Testis (tissue), 3 donors: ENCODE data around the gene TTC8. TPM values are rescaled to one million over a fixed set of nuclear protein-coding genes. Genes with fewer than 3 reads are reported as not detected.
A peak's percentile ranks its signal among the peaks of the same experiment; 100 is the strongest.

Experiments
- DNase-seq: peaks from one replicate; pipeline ENCODE4 v3.0.0-alpha.2; 2019
- H3K27ac ChIP-seq, 2 donors: fragments of 200-600 bp; sonication (generic); one replicate each; pipeline ENCODE4 v1.5.1; 2019
- H3K27me3 ChIP-seq: fragments of 200-600 bp; sonication (generic); one replicate; pipeline ENCODE4 v1.5.1; 2019
- H3K36me3 ChIP-seq: fragments of 200-600 bp; sonication (generic); one replicate; pipeline ENCODE4 v1.5.1; 2017; ENCODE audit warnings: low read depth; ENCODE audit errors: missing control alignments
- H3K4me1 ChIP-seq: fragments of 200-600 bp; sonication (generic); one replicate; pipeline ENCODE4 v1.5.1; 2019
- H3K4me3 ChIP-seq, 2 donors: fragments of 200-600 bp; sonication (generic); one replicate each; pipeline ENCODE4 v1.5.1; 2017 to 2019
- H3K9me3 ChIP-seq: fragments of 200-600 bp; sonication (generic); one replicate; pipeline ENCODE4 v1.5.1; 2017
- CTCF ChIP-seq, 3 experiments: fragments of 450-650 bp in 2 of 3; fragments of 200-600 bp in 1 of 3; sonication (generic) in 1 of 3; IDR thresholded peaks; one replicate each; pipeline ENCODE4 v1.5.1; 2016 to 2019; ENCODE audit warnings: antibody characterized with exemption in 3 of 3, mild to moderate bottlenecking in 2 of 3, moderate library complexity in 1 of 3
- POLR2A ChIP-seq: fragments of 450-650 bp; IDR thresholded peaks from one replicate; pipeline ENCODE4 v1.6.1; 2017; ENCODE audit warnings: antibody characterized with exemption, mild to moderate bottlenecking, moderate library complexity
- WGBS, 2 donors: methylation state at CpG; one replicate each; pipeline ENCODE4 v1.1.5; 2018; 5-methylcytosine and 5-hydroxymethylcytosine counted together
- intact Hi-C: fragments of 100-400 bp; cut with DNase I; formaldehyde crosslinking; loops from one replicate; pipeline ENCODE4 v1.15.1; 2023; ENCODE audit warnings: low total_unique reads
- polyA plus RNA-seq: library from polyadenylated mRNA; stranded (reverse); fragments of 350-450 nt; fragmentation: Illumina TruSeq; extraction: RNeasy Lipid Tissue Mini Kit (QIAGEN cat#74804); gene quantifications from one replicate; pipeline ENCODE4 v1.2.3, GENCODE V29; 2014; ENCODE audit warnings: low read depth, low replicate concordance; ENCODE audit not compliant: insufficient read depth
- total RNA-seq, 2 donors: library from RNA; depleted of rRNA; stranded (reverse); fragments of >200 nt; gene quantifications; one replicate each; pipeline ENCODE4 v1.2.3, GENCODE V29; 2016

TTC8 gene
- total and polyA plus RNA-seq, 3 donors from 2014 or later: 67.5 to 144 (median 139) TPM

DNA sequence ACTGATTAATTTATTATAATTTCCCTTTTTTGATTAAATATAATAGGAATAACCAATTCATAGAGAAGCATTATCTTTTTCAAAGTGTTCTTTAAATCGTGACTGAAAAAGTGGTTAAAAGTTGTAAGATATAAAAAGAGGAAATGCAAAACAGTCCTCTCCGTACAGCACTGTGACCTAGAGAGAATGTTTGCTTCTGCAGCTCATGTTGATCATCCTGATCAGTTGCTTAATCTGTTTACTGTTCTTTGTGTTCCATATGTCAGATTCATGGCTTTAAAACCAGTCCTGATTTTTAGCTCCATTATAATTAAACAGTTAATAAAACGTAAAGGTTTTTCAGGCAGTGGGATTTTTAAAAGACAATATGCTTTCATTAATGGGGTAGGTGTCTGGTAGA lies 4.7 kb downstream of the TTC8 start:
- Histone ChIP-seq H3K9me3 (no peaks in the 10 kb centered on the region), H3K27me3 (no peaks in the 10 kb centered on the region), H3K4me3 (no peak overlapping the region), H3K4me1 (peaks cover 55% of the 10 kb centered on the region), H3K27ac (peak overlapping the region; percentile 69 to 74), H3K36me3 (no peaks in the 10 kb centered on the region)
- no peak for DNase-seq
- 32 to 42% methylated on average over 3 of the region's 3 CpGs for WGBS, 2 donors
- intact Hi-C loops: no loop called here
- TF ChIP-seq CTCF (IDR thresholded peaks at IDR 0.05): no peak
- TF ChIP-seq POLR2A: no peak

DNA sequence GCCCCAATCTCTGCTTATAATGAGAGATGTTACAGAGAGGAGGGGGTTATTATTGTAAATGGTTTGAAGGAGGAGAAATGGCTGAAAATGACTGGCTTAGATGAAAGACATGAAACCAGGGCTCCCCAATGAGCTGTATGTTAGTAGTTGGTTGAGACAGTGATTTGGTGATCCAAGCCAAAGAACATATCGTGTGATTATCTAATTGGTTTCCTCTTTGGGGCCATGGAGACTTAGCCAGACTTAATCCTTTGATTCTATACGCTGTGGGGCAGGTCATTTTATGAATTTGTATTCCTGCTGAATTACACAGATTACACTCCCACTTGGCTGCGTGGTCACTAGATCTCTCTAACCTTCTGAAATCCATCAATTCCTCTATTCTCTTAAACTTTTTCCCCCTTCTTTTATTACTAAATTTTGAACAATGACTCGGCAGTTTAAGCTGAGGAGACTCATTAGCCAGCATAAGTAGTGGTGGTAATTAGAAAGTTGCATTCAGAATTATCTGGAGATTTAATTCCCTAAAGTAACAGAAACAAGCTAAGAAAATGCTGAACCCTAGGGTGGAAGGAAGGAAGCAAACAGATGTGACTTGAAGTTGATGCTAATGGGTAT lies 5.3 kb downstream of the TTC8 start:
- H3K36me3 ChIP-seq: no peaks in the 10 kb centered on the region
- WGBS, 2 donors: 40 to 51% methylated on average over 4 of the region's 4 CpGs
- no peak overlapping the region for H3K4me3 ChIP-seq
- no peaks in the 10 kb centered on the region for H3K9me3 ChIP-seq
- H3K27me3 ChIP-seq: no peaks in the 10 kb centered on the region
- H3K27ac ChIP-seq: peak overlapping the region; percentile 69 to 74
- peaks cover 59% of the 10 kb centered on the region for H3K4me1 ChIP-seq
- TF ChIP-seq CTCF (IDR thresholded peaks at IDR 0.05): no peak
- TF ChIP-seq POLR2A: no peak
- intact Hi-C loops: no loop called here
- DNase-seq: no peak

GRCh38 chr14:88831284-88831683 lies 6.8 kb downstream of the TTC8 start:
- H3K4me3 ChIP-seq: no peak overlapping the region
- H3K27me3 ChIP-seq: no peaks in the 10 kb centered on the region
- H3K4me1 ChIP-seq: peaks cover 66% of the 10 kb centered on the region
- no peak for DNase-seq
- intact Hi-C loops: no loop called here
- peak overlapping the region; percentile 69 to 74 for H3K27ac ChIP-seq
- TF ChIP-seq POLR2A: no peak
- TF ChIP-seq CTCF (IDR thresholded peaks at IDR 0.05): no peak
- no peaks in the 10 kb centered on the region for H3K9me3 ChIP-seq
- no peaks in the 10 kb centered on the region for H3K36me3 ChIP-seq

DNA sequence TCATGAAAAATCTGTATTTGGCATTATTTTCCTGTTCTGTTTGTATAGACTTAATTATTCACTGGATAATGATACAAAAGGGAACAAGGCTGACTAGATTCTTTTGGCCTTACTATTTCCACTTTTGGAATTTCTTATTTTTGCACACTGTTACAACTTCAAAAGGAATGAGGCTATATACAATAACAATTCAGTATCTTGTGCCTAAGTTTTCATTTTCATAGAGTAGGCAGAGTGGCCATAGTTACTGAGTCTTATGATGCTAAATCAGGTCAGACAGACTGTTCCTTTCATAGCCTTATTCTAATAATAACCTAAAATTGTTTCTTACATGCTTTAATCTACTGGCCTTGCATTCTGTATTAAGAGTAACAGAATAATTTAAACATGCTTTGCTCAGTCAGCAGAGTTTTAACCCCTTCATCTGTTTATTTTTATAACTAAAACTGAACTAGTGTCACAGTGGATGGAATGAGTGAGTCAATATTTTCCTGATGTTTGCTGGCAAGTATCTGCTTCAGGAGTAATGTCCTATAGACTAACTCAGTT lies 10.5 kb downstream of the TTC8 start:
- intact Hi-C loops: no loop called here
- Histone ChIP-seq H3K4me1 (peaks cover 52% of the 10 kb centered on the region), H3K27me3 (no peaks in the 10 kb centered on the region), H3K9me3 (no peaks in the 10 kb centered on the region), H3K27ac (peak overlapping the region; percentile 83 to 84), H3K4me3 (no peak overlapping the region), H3K36me3 (no peaks in the 10 kb centered on the region)
- no peak for TF ChIP-seq POLR2A
- TF ChIP-seq CTCF (IDR thresholded peaks at IDR 0.05): no peak
- DNase-seq: no peak

DNA sequence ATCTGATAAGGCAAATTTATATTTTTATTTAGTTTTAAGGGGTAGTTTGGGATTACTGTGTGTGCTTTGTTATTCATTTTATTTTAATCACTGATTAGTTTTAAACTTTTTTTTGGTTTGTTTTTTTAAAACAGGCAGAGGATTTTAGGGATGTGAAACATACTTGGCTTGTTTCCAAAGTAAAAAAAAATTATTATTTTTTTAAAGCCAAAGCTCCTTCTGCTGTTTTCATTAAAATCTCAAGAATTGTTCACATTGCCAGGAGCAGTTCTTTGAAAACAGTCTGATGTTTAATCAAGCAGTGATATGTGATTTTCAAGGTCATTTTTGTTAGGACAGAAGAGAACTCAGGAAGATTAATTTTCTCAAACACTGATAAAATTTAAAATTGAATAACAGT lies 11.2 kb downstream of the TTC8 start:
- TF ChIP-seq CTCF (IDR thresholded peaks at IDR 0.05): no peak
- H3K4me3 ChIP-seq: no peak overlapping the region
- H3K4me1 ChIP-seq: peaks cover 49% of the 10 kb centered on the region
- H3K36me3 ChIP-seq: no peaks in the 10 kb centered on the region
- H3K9me3 ChIP-seq: no peaks in the 10 kb centered on the region
- DNase-seq: no peak
- H3K27me3 ChIP-seq: no peaks in the 10 kb centered on the region
- H3K27ac ChIP-seq: peak overlapping the region; percentile 83 to 84
- intact Hi-C loops: no loop called here
